Endodermal cell (in vitro differentiated cells): ENCODE results near the gene TTC9. TPM values are rescaled to one million over a fixed set of nuclear protein-coding genes. Genes with fewer than 3 reads are reported as not detected.

ENCODE experiments used
- DNase-seq: peaks from one replicate; pipeline ENCODE4 v3.0.0-alpha.2; 2017
- H3K27ac ChIP-seq: 2 replicates; pipeline ENCODE4 v1.5.1; 2013; ENCODE audit warnings: mild to moderate bottlenecking, low read depth, low read length, moderate library complexity
- H3K27me3 ChIP-seq: 2 replicates; pipeline ENCODE4 v1.6.1; 2013; ENCODE audit warnings: mild to moderate bottlenecking, low read length, moderate library complexity; ENCODE audit not compliant: insufficient read depth, control insufficient read depth, poor library complexity, severe bottlenecking
- H3K36me3 ChIP-seq: 2 replicates; pipeline ENCODE4 v1.7.0; 2013; ENCODE audit warnings: mild to moderate bottlenecking, low read length, moderate library complexity; ENCODE audit not compliant: control insufficient read depth, insufficient read depth
- H3K4me1 ChIP-seq: one replicate; pipeline ENCODE4 v1.7.0; 2013; ENCODE audit warnings: low read length; ENCODE audit not compliant: control insufficient read depth, insufficient read depth
- H3K4me3 ChIP-seq: 2 replicates; pipeline ENCODE4 v1.5.1; 2013; ENCODE audit warnings: mild to moderate bottlenecking, low read length, moderate library complexity
- H3K9ac ChIP-seq: 2 replicates; pipeline ENCODE4 v1.6.1; 2013; ENCODE audit warnings: mild to moderate bottlenecking, low read length, moderate library complexity; ENCODE audit not compliant: poor library complexity, severe bottlenecking; ENCODE audit errors: extremely low read depth
- H3K9me3 ChIP-seq: 2 replicates; pipeline ENCODE4 v1.6.1; 2013; ENCODE audit warnings: mild to moderate bottlenecking, low read length, moderate library complexity; ENCODE audit not compliant: control insufficient read depth
- H3K27ac Mint-ChIP-seq: 2 replicates; pipeline ENCODE4 v1.8.0; 2020; ENCODE audit warnings: mixed read lengths
- H3K27me3 Mint-ChIP-seq: 2 replicates; pipeline ENCODE4 v1.8.0; 2021; ENCODE audit warnings: mild to moderate bottlenecking, mixed read lengths; ENCODE audit not compliant: insufficient read depth
- H3K36me3 Mint-ChIP-seq: 2 replicates; pipeline ENCODE4 v1.8.0; 2020; ENCODE audit warnings: low read depth, mixed read lengths
- H3K4me1 Mint-ChIP-seq: 2 replicates; pipeline ENCODE4 v1.8.0; 2020; ENCODE audit warnings: mixed read lengths
- H3K4me3 Mint-ChIP-seq: 2 replicates; pipeline ENCODE4 v1.8.0; 2020; ENCODE audit warnings: mild to moderate bottlenecking, moderate library complexity, mixed read lengths
- H3K9me3 Mint-ChIP-seq: 2 replicates; pipeline ENCODE4 v1.8.0; 2020; ENCODE audit warnings: mild to moderate bottlenecking, mixed read lengths
- WGBS, 2 experiments: methylation state at CpG; one replicate each; pipeline versions ENCODE4 v1.1.5 to v1.1.7; 2013; ENCODE audit warnings: missing lambda C conversion rate in 2 of 2, mixed read lengths in 1 of 2; ENCODE audit not compliant: insufficient coverage in 1 of 2, insufficient read length in 1 of 2; 5-methylcytosine and 5-hydroxymethylcytosine counted together
- total RNA-seq, 2 donors: library from RNA; stranded (reverse); fragmentation: NEBNext Ultra II Directional in 1 of 2; extraction: Animal tissue kit (Norgen Biotek cat#: 25700) in 1 of 2; gene quantifications; 2 replicates in 1 of 2; 3 replicates in 1 of 2; pipeline ENCODE4 v1.2.1, GENCODE V29; 2021
- TF ChIP-seq, protein P1 (sequence below): fragments of 200-600 bp; sonication (generic); conservative IDR thresholded peaks from 2 replicates; pipeline ENCODE4 v1.5.0; 2021; ENCODE audit warnings: antibody characterized with exemption, mild to moderate bottlenecking

The TTC9 gene
- total RNA-seq, 2 donors from 2014 or later = 9.4 to 11.6 TPM

DNA sequence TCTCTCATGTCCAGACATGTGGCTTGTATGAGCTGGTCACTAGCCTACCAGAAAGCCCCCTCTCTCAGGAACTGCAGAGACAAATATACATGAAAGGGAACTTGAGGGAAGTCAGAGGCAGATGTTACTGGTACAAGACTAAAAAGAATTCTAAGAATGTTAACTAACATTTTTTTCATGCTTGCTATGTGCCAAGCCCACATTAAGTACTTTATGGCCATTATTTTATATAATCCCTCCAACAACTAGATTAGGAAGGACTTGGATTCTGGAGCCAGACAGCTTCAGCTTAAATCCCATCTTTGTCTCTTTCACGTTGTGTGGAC is 24.6 kb downstream of the TTC9 start:
- H3K9me3 ChIP-seq = no peaks in the 10 kb centered on the region
- H3K27ac ChIP-seq = no peak overlapping the region
- WGBS, 2 experiments = 100% methylated on average over 1 of the region's 1 CpG; no CpG with 5 or more reads in 1 of the 2 experiments
- no peak overlapping the region for H3K4me3 ChIP-seq
- peaks cover 35% of the 10 kb centered on the region for H3K36me3 Mint-ChIP-seq
- H3K27ac Mint-ChIP-seq = peak overlapping the region; percentile 44
- H3K9ac ChIP-seq = no peak overlapping the region
- H3K4me1 Mint-ChIP-seq = peaks cover 31% of the 10 kb centered on the region
- no peak overlapping the region for H3K4me3 Mint-ChIP-seq
- H3K27me3 Mint-ChIP-seq = no peaks in the 10 kb centered on the region
- TF ChIP-seq, protein P1, sequence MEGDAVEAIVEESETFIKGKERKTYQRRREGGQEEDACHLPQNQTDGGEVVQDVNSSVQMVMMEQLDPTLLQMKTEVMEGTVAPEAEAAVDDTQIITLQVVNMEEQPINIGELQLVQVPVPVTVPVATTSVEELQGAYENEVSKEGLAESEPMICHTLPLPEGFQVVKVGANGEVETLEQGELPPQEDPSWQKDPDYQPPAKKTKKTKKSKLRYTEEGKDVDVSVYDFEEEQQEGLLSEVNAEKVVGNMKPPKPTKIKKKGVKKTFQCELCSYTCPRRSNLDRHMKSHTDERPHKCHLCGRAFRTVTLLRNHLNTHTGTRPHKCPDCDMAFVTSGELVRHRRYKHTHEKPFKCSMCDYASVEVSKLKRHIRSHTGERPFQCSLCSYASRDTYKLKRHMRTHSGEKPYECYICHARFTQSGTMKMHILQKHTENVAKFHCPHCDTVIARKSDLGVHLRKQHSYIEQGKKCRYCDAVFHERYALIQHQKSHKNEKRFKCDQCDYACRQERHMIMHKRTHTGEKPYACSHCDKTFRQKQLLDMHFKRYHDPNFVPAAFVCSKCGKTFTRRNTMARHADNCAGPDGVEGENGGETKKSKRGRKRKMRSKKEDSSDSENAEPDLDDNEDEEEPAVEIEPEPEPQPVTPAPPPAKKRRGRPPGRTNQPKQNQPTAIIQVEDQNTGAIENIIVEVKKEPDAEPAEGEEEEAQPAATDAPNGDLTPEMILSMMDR = no peak
- H3K4me1 ChIP-seq = peaks cover 15% of the 10 kb centered on the region
- no peak for DNase-seq
- peaks cover 39% of the 10 kb centered on the region for H3K36me3 ChIP-seq
- no peaks in the 10 kb centered on the region for H3K27me3 ChIP-seq
- H3K9me3 Mint-ChIP-seq = no peaks in the 10 kb centered on the region

DNA sequence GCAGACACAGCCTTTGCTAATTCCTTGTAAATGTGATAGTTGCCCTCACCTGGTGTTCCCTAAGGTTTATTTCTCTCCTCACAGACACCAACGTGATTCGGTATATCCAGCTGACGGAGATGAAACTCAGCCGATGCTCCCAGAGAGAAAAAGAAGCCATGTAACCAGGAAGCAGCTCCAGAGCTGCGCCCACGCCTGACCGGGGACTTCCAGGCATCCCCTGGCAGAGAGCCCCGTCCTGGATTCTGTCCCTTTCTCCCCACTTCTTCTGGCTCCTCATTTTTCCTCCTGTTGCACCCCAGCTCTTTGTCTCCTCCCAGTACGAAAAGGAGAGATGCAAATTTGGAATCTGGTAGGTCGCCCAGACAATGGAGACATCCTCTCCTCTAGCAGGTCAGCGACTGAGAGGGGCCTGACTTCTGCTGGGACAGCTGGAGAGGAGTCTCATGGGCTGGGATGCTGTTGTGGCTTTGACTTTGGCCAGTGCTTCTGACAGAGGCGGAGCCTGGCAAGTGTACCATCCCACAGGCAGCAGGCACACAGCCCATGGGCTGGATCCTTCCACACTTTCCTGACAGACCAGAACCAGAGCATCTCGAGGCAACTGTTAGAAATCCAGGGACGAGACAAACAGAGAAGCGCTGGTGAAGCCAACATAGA is 29.4 kb downstream of the TTC9 start:
- Histone ChIP-seq H3K4me3 (no peak overlapping the region), H3K9me3 (no peaks in the 10 kb centered on the region), H3K27me3 (no peaks in the 10 kb centered on the region), H3K4me1 (peaks cover 4% of the 10 kb centered on the region), H3K9ac (no peak overlapping the region), H3K27ac (no peak overlapping the region), H3K36me3 (peaks cover 71% of the 10 kb centered on the region)
- H3K4me1 Mint-ChIP-seq = peaks cover 2% of the 10 kb centered on the region
- 91 to 97% methylated on average over 6 to 15 of the region's 15 CpGs for WGBS, 2 experiments
- no peak overlapping the region for H3K27ac Mint-ChIP-seq
- H3K27me3 Mint-ChIP-seq = no peaks in the 10 kb centered on the region
- TF ChIP-seq, protein P1 = no peak
- H3K9me3 Mint-ChIP-seq = no peaks in the 10 kb centered on the region
- no peak overlapping the region for H3K4me3 Mint-ChIP-seq
- H3K36me3 Mint-ChIP-seq = peaks cover 48% of the 10 kb centered on the region
- DNase-seq = no peak

DNA sequence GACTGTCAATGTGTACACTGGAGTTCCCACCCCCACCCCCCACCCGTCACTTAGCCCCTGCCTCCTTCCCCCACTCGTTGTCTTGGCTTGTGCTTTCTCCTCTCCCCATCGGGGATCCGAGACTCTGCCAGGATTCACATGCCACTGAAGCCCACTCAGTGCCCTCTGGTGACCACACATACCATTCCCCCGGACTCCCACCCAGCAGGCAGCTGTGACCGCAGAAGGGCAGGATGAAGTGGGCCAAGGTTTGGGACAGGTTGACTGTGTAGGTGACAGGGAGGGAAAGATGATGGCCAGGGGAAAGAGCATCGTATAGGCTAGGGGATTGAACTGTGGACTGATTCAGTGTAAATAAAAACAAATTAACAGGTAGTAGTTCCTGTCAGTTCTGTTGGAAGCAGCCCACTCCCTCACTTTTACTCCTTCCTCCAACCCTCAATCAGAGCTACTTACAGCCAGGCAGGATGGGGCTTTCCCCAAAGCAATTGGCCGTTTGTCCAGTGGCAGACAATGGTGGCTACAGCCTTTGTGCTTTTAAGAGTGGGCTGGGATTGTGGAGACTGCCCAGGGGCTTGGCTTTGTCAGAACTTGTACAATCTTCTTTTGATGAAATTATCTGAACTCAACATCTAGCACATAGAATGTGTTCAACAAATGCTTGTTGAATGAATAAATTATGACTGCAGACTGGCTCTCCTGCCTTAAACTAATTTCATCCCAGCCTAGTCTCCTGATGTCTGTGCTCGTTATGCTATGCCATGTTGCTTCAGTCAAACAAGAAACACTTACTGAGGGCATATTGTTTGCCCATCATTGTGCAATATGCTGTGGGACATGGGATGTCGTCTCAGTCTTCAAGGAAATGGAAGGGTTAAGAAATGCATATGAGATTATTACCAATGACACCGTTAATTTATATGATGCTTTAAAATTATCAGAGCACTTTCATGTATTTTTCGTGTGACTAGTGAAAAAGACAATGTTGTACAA is 30.2 kb downstream of the TTC9 start:
- H3K36me3 ChIP-seq = peaks cover 66% of the 10 kb centered on the region
- no peak overlapping the region for H3K27ac ChIP-seq
- H3K4me3 ChIP-seq = no peak overlapping the region
- H3K9me3 ChIP-seq = no peaks in the 10 kb centered on the region
- H3K9me3 Mint-ChIP-seq = no peaks in the 10 kb centered on the region
- peaks cover 44% of the 10 kb centered on the region for H3K36me3 Mint-ChIP-seq
- H3K4me1 Mint-ChIP-seq = no peaks in the 10 kb centered on the region
- no peaks in the 10 kb centered on the region for H3K27me3 Mint-ChIP-seq
- H3K9ac ChIP-seq = no peak overlapping the region
- H3K4me3 Mint-ChIP-seq = no peak overlapping the region
- 88 to 100% methylated on average over 5 to 9 of the region's 12 CpGs for WGBS, 2 experiments
- TF ChIP-seq, protein P1 = no peak
- no peaks in the 10 kb centered on the region for H3K4me1 ChIP-seq
- H3K27ac Mint-ChIP-seq = no peak overlapping the region
- DNase-seq = no peak
- no peaks in the 10 kb centered on the region for H3K27me3 ChIP-seq
